Smooth muscle cell of the umbilical artery (primary cell): ENCODE results near the gene GRIP2. TPM values are rescaled to one million over a fixed set of nuclear protein-coding genes. Genes with fewer than 3 reads are reported as not detected.

ENCODE experiments used
- total RNA-seq: library from RNA; depleted of rRNA; stranded (reverse); fragments of >200 nt; gene quantifications from 2 replicates; pipeline ENCODE4 v1.2.3, GENCODE V29; 2014

Gene GRIP2
- under 0.01 and 0.09 TPM in 2 replicates for total RNA-seq

DNA sequence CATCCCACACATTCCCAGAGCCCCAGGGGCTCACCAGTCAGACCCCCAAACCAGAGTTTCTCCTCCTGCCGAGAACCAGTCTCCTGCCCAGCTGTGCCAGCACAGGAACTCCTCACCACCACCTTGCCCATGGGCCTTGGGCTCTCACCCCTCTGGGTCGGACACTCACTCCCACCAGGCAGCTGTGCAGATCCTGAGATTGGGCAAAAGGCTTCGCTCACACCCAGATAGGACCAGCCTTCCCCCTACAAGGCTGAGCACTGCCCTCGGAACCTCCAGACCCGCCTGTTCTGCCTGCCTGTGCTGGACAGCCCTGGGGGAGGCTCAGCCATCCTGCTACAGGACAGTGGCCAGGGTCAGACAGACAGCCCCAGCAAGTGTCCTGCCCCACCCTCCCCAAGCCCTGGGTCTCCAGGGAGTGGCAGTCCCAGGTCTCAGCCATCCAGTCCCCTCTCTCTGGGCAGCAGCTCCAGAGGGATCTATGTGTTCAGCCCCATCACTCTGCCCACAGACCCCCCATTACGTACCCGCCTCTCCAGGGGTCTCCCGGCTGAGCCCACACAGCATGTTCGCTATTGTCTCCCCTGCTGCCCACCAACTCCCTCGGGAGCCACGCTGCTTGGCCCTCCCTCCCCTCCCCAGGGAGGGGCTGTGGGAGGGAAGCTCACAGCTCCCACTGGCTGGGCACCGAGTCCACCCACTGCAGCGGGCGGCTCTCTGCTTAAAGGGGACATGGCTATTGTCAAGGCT lies at the start of gene GRIP2:
Gene GRIP2 (minus strand): TSS at position 601 of the 750 bp plus-strand sequence. CDS start 34 bp downstream, at position 567.

Other genes starting within 250 kb of the GRIP2 start
- 12.8 and 16.0 TPM in 2 replicates for gene SLC6A6, start 137.7 kb downstream of the GRIP2 start, total RNA-seq
- 10.4 and 13.4 TPM in 2 replicates for gene CCDC174, start 111.4 kb upstream of the GRIP2 start, total RNA-seq
- 0.05 TPM in 1 of 2 replicates, not detected in the other for gene C3orf20, start 134.8 kb upstream of the GRIP2 start, total RNA-seq